ENCODE results near the gene THRA.

Gene THRA

DNA sequence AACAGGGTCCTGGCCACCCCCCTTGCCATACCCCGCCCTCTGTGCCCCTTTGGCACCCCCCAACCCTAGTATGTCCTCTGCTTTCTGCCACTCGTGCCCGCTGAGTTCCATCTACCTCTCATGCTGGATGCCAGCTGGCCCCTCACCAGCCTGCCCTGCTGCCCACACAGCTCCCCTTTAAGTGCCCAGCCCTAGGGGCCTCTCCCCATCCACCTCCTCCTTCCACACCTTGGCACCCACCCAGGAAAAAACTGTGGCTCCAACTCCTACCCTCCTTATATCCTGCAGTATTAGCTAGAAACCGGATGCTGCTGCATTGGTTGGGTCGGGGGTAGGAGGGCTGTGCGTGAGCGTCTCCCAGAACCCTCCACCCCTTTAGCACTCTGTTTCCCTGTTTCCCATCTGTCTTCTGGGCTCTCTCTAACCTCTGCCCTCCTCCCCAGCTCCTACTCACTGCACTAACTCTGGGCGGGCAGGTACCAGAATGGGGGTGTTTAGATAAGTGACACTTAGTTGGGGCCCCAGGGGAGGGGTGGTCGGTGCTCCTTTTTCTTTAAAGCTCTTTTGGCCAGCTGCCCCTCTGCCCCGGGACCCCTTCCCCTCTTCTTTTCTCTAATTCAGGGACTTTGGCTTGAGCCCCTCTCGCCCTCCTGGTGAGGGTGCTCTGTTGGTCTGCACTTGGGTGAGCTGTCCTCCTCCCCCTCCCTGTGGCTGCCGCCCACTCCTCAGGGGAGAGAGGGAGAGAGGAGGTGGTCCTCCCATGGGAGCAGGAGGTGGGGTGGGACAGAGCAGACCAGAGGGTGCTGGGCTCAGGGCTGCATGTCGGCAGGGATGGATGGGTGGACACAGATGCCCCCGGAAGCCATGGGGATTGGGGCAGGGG, 27.7 kb downstream of the THRA start:
- TF ChIP-seq, protein P1, sequence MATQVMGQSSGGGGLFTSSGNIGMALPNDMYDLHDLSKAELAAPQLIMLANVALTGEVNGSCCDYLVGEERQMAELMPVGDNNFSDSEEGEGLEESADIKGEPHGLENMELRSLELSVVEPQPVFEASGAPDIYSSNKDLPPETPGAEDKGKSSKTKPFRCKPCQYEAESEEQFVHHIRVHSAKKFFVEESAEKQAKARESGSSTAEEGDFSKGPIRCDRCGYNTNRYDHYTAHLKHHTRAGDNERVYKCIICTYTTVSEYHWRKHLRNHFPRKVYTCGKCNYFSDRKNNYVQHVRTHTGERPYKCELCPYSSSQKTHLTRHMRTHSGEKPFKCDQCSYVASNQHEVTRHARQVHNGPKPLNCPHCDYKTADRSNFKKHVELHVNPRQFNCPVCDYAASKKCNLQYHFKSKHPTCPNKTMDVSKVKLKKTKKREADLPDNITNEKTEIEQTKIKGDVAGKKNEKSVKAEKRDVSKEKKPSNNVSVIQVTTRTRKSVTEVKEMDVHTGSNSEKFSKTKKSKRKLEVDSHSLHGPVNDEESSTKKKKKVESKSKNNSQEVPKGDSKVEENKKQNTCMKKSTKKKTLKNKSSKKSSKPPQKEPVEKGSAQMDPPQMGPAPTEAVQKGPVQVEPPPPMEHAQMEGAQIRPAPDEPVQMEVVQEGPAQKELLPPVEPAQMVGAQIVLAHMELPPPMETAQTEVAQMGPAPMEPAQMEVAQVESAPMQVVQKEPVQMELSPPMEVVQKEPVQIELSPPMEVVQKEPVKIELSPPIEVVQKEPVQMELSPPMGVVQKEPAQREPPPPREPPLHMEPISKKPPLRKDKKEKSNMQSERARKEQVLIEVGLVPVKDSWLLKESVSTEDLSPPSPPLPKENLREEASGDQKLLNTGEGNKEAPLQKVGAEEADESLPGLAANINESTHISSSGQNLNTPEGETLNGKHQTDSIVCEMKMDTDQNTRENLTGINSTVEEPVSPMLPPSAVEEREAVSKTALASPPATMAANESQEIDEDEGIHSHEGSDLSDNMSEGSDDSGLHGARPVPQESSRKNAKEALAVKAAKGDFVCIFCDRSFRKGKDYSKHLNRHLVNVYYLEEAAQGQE (IDR thresholded peaks at IDR 0.05; ENCODE audit: insufficient read depth in 1 of 2, low read depth in 2 of 2, low read length in 2 of 2), result no peak
- TF ChIP-seq POLR2AphosphoS5 (IDR thresholded peaks at IDR 0.05; ENCODE audit: low read depth, low read length), result no peak

DNA sequence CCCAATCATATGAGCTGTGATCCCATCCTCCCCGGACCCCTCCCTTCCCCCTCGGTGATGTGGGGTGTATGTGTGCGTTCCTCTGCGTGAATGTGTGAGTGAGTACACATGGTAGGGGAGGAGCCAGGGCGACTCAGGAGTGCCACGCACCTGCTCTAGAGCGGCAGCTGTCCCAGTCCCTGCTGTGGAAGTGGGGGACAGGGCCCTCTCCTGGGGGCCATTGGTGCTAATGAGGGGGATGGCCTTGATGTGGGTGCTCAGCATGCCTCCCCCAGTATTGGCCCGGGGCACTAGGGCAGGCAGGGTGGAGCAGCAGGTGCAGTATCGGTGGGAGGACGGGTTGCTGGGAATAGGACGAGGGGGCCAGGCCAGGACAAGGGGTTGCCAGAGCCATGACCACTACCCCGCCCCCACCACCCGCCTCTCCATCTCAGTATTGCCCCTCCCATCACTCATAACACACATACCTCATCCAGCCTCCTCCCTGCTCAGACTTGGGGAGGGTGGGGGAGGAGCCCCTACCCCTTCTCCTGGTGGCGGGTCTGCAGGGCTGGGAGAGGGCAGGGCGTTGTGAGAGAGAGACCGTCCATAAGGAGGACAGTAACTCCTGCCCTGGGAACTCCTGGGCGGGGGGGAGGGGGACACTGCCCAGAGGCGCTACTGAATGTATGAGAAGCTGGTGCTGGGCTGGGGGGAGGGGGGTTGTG, 29.1 kb downstream of the THRA start:
- no peak for TF ChIP-seq FOXP2 (optimal IDR thresholded peaks at IDR 0.05; ENCODE audit: borderline replicate concordance, extremely low read depth, extremely low read length, insufficient read depth)
- TF ChIP-seq, protein P1 (IDR thresholded peaks at IDR 0.05; ENCODE audit: insufficient read depth in 1 of 2, low read depth in 2 of 2, low read length in 2 of 2), result no peak
- TF ChIP-seq SIN3A (IDR thresholded peaks at IDR 0.05; ENCODE audit: borderline replicate concordance, insufficient read depth, low read length), result no peak
- no peak for TF ChIP-seq POLR2AphosphoS5 (IDR thresholded peaks at IDR 0.05; ENCODE audit: low read depth, low read length)
- no peak for TF ChIP-seq TAF1 (IDR thresholded peaks at IDR 0.05; ENCODE audit: borderline replicate concordance, insufficient read depth, low read length)

DNA sequence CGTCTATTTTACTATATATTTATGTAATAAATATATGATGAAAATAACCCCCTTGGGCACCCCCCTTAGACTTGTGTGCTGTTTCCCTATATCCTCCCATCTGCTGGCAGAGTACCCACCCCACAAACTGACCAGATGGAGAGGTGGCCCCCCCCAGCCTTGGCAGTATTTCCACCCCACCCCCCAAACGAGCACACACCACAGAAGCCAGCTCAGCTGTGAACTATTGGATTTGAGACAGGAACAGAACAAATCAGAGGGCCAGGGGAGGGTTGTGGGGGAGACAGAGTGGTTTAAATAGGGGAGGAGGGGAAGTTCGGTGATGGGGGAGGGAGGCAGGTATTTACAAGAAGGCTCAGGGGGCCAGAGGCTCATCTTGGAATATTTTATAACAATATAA, 29.8 kb downstream of the THRA start:
- TF ChIP-seq POLR2AphosphoS5 (IDR thresholded peaks at IDR 0.05; ENCODE audit: low read depth, low read length) (no peak), FOXP2 (optimal IDR thresholded peaks at IDR 0.05; ENCODE audit: borderline replicate concordance, extremely low read depth, extremely low read length, insufficient read depth) (no peak), SIN3A (IDR thresholded peaks at IDR 0.05; ENCODE audit: borderline replicate concordance, insufficient read depth, low read length) (no peak), TAF1 (IDR thresholded peaks at IDR 0.05; ENCODE audit: borderline replicate concordance, insufficient read depth, low read length) (no peak)
- TF ChIP-seq, protein P1 (IDR thresholded peaks at IDR 0.05; ENCODE audit: insufficient read depth in 1 of 2, low read depth in 2 of 2, low read length in 2 of 2), result no peak

DNA sequence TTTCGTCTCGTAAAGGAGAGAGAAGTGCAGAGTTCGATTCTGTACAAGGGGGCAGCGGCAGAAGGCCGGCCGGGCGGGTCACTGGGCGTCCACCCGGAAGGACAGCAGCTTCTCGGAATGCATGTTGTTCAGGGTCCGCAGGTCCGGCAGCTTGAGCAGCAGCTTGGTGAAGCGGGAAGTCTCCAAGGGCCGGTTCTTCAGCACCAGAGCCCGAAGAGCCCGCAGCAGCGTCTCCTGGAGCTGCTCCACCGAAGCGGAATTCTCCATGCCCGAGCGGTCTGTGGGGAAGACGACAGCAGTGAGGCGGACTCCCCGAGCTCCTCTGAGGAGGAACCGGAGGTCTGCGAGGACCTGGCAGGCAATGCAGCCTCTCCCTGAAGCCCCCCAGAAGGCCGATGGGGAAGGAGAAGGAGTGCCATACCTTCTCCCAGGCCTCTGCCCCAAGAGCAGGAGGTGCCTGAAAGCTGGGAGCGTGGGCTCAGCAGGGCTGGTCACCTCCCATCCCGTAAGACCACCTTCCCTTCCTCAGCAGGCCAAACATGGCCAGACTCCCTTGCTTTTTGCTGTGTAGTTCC, 30.3 kb downstream of the THRA start:
- TF ChIP-seq TAF1 (IDR thresholded peaks at IDR 0.05; ENCODE audit: borderline replicate concordance, insufficient read depth, low read length) (no peak), FOXP2 (optimal IDR thresholded peaks at IDR 0.05; ENCODE audit: borderline replicate concordance, extremely low read depth, extremely low read length, insufficient read depth) (no peak), SIN3A (IDR thresholded peaks at IDR 0.05; ENCODE audit: borderline replicate concordance, insufficient read depth, low read length) (no peak), POLR2AphosphoS5 (IDR thresholded peaks at IDR 0.05; ENCODE audit: low read depth, low read length) (no peak)

DNA sequence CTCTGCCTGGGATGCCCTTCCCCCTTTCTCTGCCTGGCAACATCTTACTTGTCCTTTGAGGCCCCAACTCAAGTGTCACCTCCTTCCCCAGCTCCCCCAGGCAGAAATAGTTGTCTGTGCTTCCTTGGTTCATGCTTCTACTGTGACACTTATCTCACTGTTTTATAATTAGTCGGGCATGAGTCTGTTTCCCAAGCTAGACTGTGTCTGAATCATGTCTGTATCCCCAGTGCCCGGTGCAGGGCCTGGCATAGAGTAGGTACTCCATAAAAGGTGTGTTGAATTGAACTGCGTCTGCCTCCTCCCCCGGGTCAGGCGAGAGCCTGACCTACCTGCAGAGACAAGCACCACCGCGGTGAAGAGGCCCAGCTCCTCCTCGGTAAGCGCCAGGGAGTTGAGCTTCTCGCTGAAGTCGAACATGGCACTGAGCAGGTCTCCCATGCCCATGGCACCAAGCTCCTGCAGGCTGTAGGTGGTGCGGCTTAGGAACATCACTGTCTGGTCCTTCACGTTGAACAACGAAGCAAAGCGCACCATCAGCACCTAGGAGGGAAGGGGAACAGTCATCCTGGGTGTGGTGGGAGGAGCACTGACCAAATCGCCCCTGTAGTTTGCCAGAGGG, 30.9 kb downstream of the THRA start:
- TF ChIP-seq FOXP2 (optimal IDR thresholded peaks at IDR 0.05; ENCODE audit: borderline replicate concordance, extremely low read depth, extremely low read length, insufficient read depth) (no peak), POLR2AphosphoS5 (IDR thresholded peaks at IDR 0.05; ENCODE audit: low read depth, low read length) (no peak), TAF1 (IDR thresholded peaks at IDR 0.05; ENCODE audit: borderline replicate concordance, insufficient read depth, low read length) (no peak), SIN3A (IDR thresholded peaks at IDR 0.05; ENCODE audit: borderline replicate concordance, insufficient read depth, low read length) (no peak)
- TF ChIP-seq, protein P1 (IDR thresholded peaks at IDR 0.05; ENCODE audit: insufficient read depth in 1 of 2, low read depth in 2 of 2, low read length in 2 of 2), result no peak
